Panc1 (cell line): Measurements from ENCODE around the gene HSD17B2. TPM values are rescaled to one million over a fixed set of nuclear protein-coding genes. Genes with fewer than 3 reads are reported as not detected.

Experiments used
- ATAC-seq: fragments of 200-7000 bp; cut with Tn5 transposase; 2 replicates; pipeline ENCODE4 v1.9.1; 2020; ENCODE audit warnings: mild to moderate bottlenecking, moderate library complexity
- BruUV-seq: library from RNA; stranded (reverse); fragments of 400-500 nt; replicated peaks from 2 replicates; lab custom pipeline; 2021; lab: Mats Ljungman, UMichigan
- CTCF ChIA-PET: fragments of 300-600 bp; sonication (Branson Sonifier 250); formaldehyde crosslinking; loops from one replicate; lab custom pipeline; 2022; ENCODE audit warnings: antibody characterized with exemption; lab: Charles Lee
- POLR2A ChIA-PET: fragments of 300-600 bp; sonication (Branson Sonifier 250); formaldehyde crosslinking; loops from one replicate; lab custom pipeline; 2022; ENCODE audit warnings: antibody characterized with exemption; lab: Charles Lee
- DNase-seq: peaks from one replicate; pipeline ENCODE4 v3.0.0-alpha.2; 2010; ENCODE audit warnings: low read depth, low spot score
- H3K27ac ChIP-seq: 2 replicates; pipeline ENCODE4 v1.5.1; 2011; ENCODE audit warnings: mild to moderate bottlenecking, low read length, inconsistent platforms
- H3K27me3 ChIP-seq: fragments of 200-500 bp; sonication (Bioruptor generic); 2 replicates; pipeline ENCODE4 v1.6.0; 2014; ENCODE audit warnings: low read length, inconsistent platforms; ENCODE audit not compliant: control insufficient read depth, insufficient read depth
- H3K36me3 ChIP-seq: fragments of 200-500 bp; sonication (Bioruptor generic); 2 replicates; pipeline ENCODE4 v1.5.1; 2014; ENCODE audit warnings: inconsistent platforms, mild to moderate bottlenecking, low read length, moderate library complexity; ENCODE audit not compliant: control insufficient read depth, insufficient read depth
- H3K4me1 ChIP-seq: 2 replicates; pipeline ENCODE4 v1.5.1; 2011; ENCODE audit warnings: inconsistent platforms, mild to moderate bottlenecking, low read length, moderate library complexity; ENCODE audit not compliant: control insufficient read depth, insufficient read depth
- H3K4me3 ChIP-seq, 2 experiments: 2 replicates each; pipeline ENCODE4 v1.5.1; 2011 to 2012; ENCODE audit warnings: low read depth in 2 of 2, low read length in 2 of 2, mild to moderate bottlenecking in 2 of 2, inconsistent platforms in 1 of 2, moderate library complexity in 1 of 2
- H3K9me3 ChIP-seq: fragments of 200-500 bp; sonication (Bioruptor generic); 2 replicates; pipeline ENCODE4 v1.5.1; 2014; ENCODE audit warnings: low read depth, mild to moderate bottlenecking, inconsistent platforms, low read length, moderate library complexity; ENCODE audit not compliant: control insufficient read depth, insufficient read depth
- CTCF ChIP-seq: fragments of 450-650 bp; IDR thresholded peaks from 2 replicates; pipeline ENCODE4 v1.5.1; 2017; ENCODE audit warnings: mild to moderate bottlenecking
- POLR2AphosphoS5 ChIP-seq: IDR thresholded peaks from 2 replicates; pipeline ENCODE4 v1.6.1; 2012; ENCODE audit warnings: mild to moderate bottlenecking, low read depth, low read length, moderate library complexity
- REST ChIP-seq, 2 experiments: IDR thresholded peaks; 2 replicates each; pipeline ENCODE4 v1.6.1; 2011 to 2012; ENCODE audit warnings: low read depth in 2 of 2, control low read depth in 1 of 2, low read length in 1 of 2, mild to moderate bottlenecking in 1 of 2, moderate library complexity in 1 of 2; ENCODE audit not compliant: insufficient read depth in 1 of 2
- SIN3A ChIP-seq: IDR thresholded peaks from 2 replicates; pipeline ENCODE4 v1.6.1; 2012; ENCODE audit warnings: low read depth, mild to moderate bottlenecking, low read length, moderate library complexity, borderline replicate concordance; ENCODE audit not compliant: insufficient read depth
- TCF7L2 ChIP-seq: IDR thresholded peaks from 2 replicates; pipeline ENCODE4 v1.6.1; 2011; ENCODE audit warnings: mild to moderate bottlenecking, low read depth, low read length, inconsistent platforms
- in situ Hi-C: cut with HindIII; loops from 2 replicates; pipeline ENCODE4 v1.10.0; 2016; ENCODE audit warnings: low sequenced_read_pairs, low pct_unique_long_range_greater_than_20kb
- intact Hi-C: fragments of 100-400 bp; cut with micrococcal nuclease; formaldehyde crosslinking; loops from one replicate; pipeline ENCODE4 v1.10.0; 2022; ENCODE audit not compliant: unreplicated experiment
- total RNA-seq: library from RNA; stranded (reverse); gene quantifications from one replicate; pipeline ENCODE4 v1.2.1, GENCODE V29; 2021; ENCODE audit not compliant: unreplicated experiment

HSD17B2 gene
- total RNA-seq, 1 experiment from 2014 or later, result 0.41 TPM

GRCh38 chr16:82010649-82011048 is 24.4 kb upstream of the HSD17B2 start:
- DNase-seq (no peak), ATAC-seq (no peak)
- Histone ChIP-seq H3K27ac (no peak overlapping the region), H3K4me1 (no peaks in the 10 kb centered on the region), H3K4me3 (peak overlapping the region; percentile 12 to 29), H3K36me3 (peaks cover 4% of the 10 kb centered on the region; the same call in 1 of the 2 replicates), H3K9me3 (no peaks in the 10 kb centered on the region), H3K27me3 (no peaks in the 10 kb centered on the region; the same call in none of the 2 replicates)
- intact Hi-C loops (no loop called here), in situ Hi-C loops (no loop called here)
- no TSS peak for BruUV-seq
- POLR2A ChIA-PET, result no interaction called here
- CTCF ChIA-PET, result no interaction called here
- TF ChIP-seq SIN3A, result no peak
- TF ChIP-seq POLR2AphosphoS5, result no peak
- no peak for TF ChIP-seq TCF7L2
- TF ChIP-seq CTCF, result no peak

- ChIA-PET POLR2A (interaction anchor here (0.6 kb wide), 2 partner anchors 582 to 1077 kb away, joined by 5 read pairs; no protein-coding TSS in a partner anchor), CTCF (no interaction called here)
- in situ Hi-C loops (no loop called here), intact Hi-C loops (no loop called here)
- Histone ChIP-seq H3K27ac (no peak within 1 kb of the TSS), H3K9me3 (no peaks in the 10 kb centered on the region), H3K27me3 (no peaks in the 10 kb centered on the region; the same call in none of the 2 replicates), H3K36me3 (peaks cover 4% of the 10 kb centered on the region; the same call in 1 of the 2 replicates), H3K4me3 (peak within 1 kb of the TSS; percentile 12 to 29), H3K4me1 (no peaks in the 10 kb centered on the region)
- no peak for DNase-seq
- ATAC-seq, result no peak; the same call in 1 of the 2 replicates
- BruUV-seq, result no TSS peak
- TF ChIP-seq TCF7L2 (no peak), CTCF (no peak), REST (IDR thresholded peaks at IDR 0.05; ENCODE audit: insufficient read depth in 1 of 2, low read depth in 2 of 2, low read length in 1 of 2) (no peak), SIN3A (no peak), POLR2AphosphoS5 (no peak)
These were observed 23.8 kb upstream of the HSD17B2 start, which contains the start of gene SDR42E1 for GRCh38 chr16:82011199-82011641. Gene SDR42E1 (minus strand): TSS chr16:82011470. CDS start chr16:82000858, 10,612 bp downstream.
